Measurements from ENCODE around the gene KCTD19. TPM values are rescaled to one million over a fixed set of nuclear protein-coding genes. Genes with fewer than 3 reads are reported as not detected.

KCTD19 gene
- total RNA-seq, 1 donor from 2014 or later: not detected

DNA sequence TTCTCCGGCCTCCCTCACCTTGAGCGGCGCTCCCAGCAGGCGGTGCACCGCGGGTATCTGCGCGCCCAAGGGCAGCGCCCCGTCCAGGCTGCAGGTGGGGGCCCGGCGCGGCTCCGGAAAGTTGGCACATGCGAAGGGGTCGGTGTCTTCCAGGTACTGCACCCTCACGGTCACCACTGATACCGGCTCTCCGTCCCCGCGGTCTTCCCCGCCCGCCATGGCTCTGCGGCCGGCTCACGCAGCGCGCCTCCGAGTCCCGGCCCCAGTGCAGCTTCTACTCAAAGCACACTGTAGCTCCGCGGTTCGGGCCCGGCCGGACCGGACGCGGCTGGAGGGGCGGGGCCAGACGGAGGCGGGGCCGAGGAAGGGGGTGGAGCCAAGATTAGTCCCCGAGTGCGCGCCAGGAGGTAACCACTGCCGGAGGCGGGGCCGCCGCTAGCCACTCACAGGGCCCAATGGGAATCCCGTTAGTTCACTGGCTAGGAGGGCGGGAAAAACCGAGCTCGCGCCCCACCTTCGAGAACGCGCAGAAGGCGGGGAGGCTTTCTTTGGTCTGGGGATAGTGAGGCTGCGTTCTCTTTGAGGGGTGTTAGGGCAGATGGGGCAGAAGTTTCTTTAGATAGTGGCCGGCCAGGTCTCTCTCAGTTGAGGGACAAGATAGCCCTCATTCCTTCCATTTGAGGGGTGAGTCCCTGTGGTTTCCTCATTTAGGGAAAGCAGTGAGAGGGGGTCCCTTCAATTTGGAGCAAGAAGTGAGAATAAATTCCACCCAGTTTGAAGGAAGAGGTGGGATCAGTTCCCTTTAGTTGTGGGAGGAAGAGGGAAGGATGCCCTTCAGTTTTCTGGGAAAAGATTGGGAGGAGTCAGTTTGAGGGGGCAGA is 79.1 kb downstream of the KCTD19 start, which contains the start of gene FHOD1:
FHOD1 (minus strand) TSS at position 290 of the 881 bp plus-strand sequence; CDS start at position 219, 71 bp downstream.
- Histone ChIP-seq H3K9me3 (no peaks in the 10 kb centered on the region), H3K4me1 (peaks cover 59% of the 10 kb centered on the region)
- intact Hi-C loops (cut with DNase I): no loop called here

DNA sequence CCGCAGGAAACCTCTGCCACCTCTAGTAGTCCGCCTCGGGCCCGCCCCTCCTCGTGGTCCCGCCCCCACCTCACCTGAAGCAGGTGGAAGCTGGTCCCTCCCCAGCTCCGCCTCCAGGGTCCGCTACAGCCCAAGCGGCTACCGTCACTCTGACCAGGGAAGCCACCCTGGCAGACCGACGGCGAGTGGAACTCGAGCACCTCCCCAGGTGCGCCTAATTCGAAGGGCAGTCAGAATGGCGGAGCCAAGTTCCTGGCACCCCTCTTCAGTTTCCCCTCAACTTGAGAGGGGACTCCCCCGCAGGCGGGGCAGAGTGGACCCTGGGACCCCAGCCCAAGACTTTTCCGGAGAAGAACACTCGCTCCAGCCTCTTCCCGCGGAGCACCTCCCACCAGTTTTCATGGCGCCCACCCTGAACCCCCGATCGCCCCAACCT is 79.8 kb downstream of the KCTD19 start:
- no peak for DNase-seq (ENCODE audit: extremely low spot score in 2 of 2)

More for the DNA sequence above, 79.1 kb downstream of the KCTD19 start, which contains the start of gene FHOD1:
- DNase-seq (ENCODE audit: extremely low spot score in 2 of 2): peak in 1 of 2 donors; percentile 97
- H3K36me3 ChIP-seq: no peaks in the 10 kb centered on the region
- H3K4me3 ChIP-seq: peak within 1 kb of the TSS; percentile 92 to 93
- peak within 1 kb of the TSS; percentile 85 for H3K27ac ChIP-seq
- TF ChIP-seq, protein P1, sequence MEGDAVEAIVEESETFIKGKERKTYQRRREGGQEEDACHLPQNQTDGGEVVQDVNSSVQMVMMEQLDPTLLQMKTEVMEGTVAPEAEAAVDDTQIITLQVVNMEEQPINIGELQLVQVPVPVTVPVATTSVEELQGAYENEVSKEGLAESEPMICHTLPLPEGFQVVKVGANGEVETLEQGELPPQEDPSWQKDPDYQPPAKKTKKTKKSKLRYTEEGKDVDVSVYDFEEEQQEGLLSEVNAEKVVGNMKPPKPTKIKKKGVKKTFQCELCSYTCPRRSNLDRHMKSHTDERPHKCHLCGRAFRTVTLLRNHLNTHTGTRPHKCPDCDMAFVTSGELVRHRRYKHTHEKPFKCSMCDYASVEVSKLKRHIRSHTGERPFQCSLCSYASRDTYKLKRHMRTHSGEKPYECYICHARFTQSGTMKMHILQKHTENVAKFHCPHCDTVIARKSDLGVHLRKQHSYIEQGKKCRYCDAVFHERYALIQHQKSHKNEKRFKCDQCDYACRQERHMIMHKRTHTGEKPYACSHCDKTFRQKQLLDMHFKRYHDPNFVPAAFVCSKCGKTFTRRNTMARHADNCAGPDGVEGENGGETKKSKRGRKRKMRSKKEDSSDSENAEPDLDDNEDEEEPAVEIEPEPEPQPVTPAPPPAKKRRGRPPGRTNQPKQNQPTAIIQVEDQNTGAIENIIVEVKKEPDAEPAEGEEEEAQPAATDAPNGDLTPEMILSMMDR (IDR thresholded peaks at IDR 0.05): no peak
- TF ChIP-seq POLR2AphosphoS5 (IDR thresholded peaks at IDR 0.05; ENCODE audit: insufficient read depth in 1 of 2, low read depth in 1 of 2) (peak; percentile 80 to 94), POLR2A (IDR thresholded peaks at IDR 0.05) (peak in 1 of 2 donors; percentile 35)
- H3K27me3 ChIP-seq: no peaks in the 10 kb centered on the region

DNA sequence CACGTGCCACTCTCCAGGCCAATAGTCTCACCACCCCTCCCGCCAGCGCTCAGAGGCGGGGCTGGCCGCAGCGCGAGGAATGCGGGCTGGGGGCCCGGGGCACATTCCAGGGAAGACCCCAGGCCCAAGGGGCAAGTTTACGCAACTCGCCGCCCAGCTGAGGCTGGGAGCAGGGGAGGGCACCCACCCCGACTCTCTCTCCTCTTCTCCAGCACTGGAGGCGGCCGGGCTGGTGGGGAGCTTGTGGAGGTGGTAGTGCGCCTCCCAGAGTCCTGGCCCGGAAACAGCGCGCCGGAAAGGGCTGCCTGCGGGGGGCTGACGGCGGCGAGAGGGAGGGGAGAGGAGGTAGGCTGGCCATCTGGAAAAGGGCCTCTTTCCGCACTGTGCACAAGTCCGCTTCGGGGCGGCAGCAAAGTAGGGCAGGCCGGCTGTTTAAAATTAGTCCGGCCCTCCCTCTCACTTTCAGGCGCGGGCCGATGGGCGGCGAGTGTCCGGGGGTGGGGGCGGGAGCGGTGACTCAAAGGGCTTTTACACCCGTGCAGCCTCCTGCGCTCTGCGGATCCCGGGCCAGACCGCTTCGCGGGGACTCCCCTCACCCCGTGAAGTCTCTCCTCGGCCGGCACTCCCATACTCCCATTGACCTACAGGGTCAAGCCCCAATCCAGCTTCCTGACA is 80.3 kb downstream of the KCTD19 start:
- peaks cover 59% of the 10 kb centered on the region for H3K4me1 ChIP-seq

More for the DNA sequence above, 79.8 kb downstream of the KCTD19 start:
- TF ChIP-seq, protein P1 (IDR thresholded peaks at IDR 0.05): no peak
- Histone ChIP-seq H3K36me3 (no peaks in the 10 kb centered on the region), H3K9me3 (no peaks in the 10 kb centered on the region), H3K4me1 (peaks cover 59% of the 10 kb centered on the region), H3K27ac (peak overlapping the region; percentile 85), H3K4me3 (peak overlapping the region; percentile 92 to 93), H3K27me3 (no peaks in the 10 kb centered on the region)
- intact Hi-C loops (cut with DNase I): no loop called here

DNA sequence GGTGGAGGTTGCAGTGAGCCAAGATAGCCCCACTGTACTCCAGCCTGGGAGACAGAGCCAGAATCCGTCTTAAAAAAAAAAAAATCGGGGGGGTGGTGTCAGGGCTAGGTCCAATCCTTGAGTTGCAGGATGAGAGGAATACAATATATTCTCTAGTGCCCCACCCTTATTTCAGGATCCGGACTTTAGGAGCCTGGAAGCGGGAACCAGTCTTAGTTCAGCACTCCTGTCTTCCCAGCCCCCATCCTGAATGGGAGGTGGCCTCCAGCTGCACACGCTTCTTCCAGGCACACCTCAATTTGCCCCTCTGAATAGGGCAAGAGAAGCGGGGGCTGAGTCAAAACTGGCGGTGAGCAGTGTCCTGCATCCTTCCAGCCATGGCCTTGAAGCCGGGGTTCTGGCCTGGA is 80.9 kb downstream of the KCTD19 start:
- intact Hi-C loops (cut with DNase I): no loop called here
- H3K36me3 ChIP-seq: no peaks in the 10 kb centered on the region
- peaks cover 59% of the 10 kb centered on the region for H3K4me1 ChIP-seq
- no peaks in the 10 kb centered on the region for H3K9me3 ChIP-seq
- TF ChIP-seq, protein P1 (IDR thresholded peaks at IDR 0.05): no peak
- TF ChIP-seq POLR2A (IDR thresholded peaks at IDR 0.05) (no peak), POLR2AphosphoS5 (IDR thresholded peaks at IDR 0.05; ENCODE audit: insufficient read depth in 1 of 2, low read depth in 1 of 2) (no peak)
- H3K4me3 ChIP-seq: peak overlapping the region; percentile 92 to 93
- no peaks in the 10 kb centered on the region for H3K27me3 ChIP-seq
- DNase-seq (ENCODE audit: extremely low spot score in 2 of 2): no peak
- H3K27ac ChIP-seq: peak overlapping the region; percentile 85

More for the DNA sequence above, 80.3 kb downstream of the KCTD19 start:
- peak in 1 of 2 donors; percentile 74 for TF ChIP-seq POLR2AphosphoS5 (IDR thresholded peaks at IDR 0.05; ENCODE audit: insufficient read depth in 1 of 2, low read depth in 1 of 2)
- no peak for TF ChIP-seq POLR2A (IDR thresholded peaks at IDR 0.05)
- TF ChIP-seq, protein P1 (IDR thresholded peaks at IDR 0.05): peak in 1 of 3 experiments; percentile 19
- Histone ChIP-seq H3K27ac (peak overlapping the region; percentile 85), H3K36me3 (no peaks in the 10 kb centered on the region), H3K4me3 (peak overlapping the region; percentile 92 to 93), H3K27me3 (no peaks in the 10 kb centered on the region), H3K9me3 (no peaks in the 10 kb centered on the region)
- intact Hi-C loops (cut with DNase I): no loop called here
- no peak for DNase-seq (ENCODE audit: extremely low spot score in 2 of 2)

Measured in vagina (tissue), 2 donors.